ENCODE results near the gene COL4A6.

Gene COL4A6

GRCh38 chrX:108122748-108123147 is 315.5 kb downstream of the COL4A6 start:
- no peak overlapping the region for H3K4me3 ChIP-seq (ENCODE audit: control insufficient read depth, low read depth, low read length)
- TF ChIP-seq CTCF (IDR thresholded peaks at IDR 0.05; ENCODE audit: control insufficient read depth, insufficient read depth, low read depth, low read length, missing control alignments) = no peak
- peak; percentile 1 for DNase-seq (ENCODE audit: low read depth)

GRCh38 chrX:108121291-108121690 is 316.9 kb downstream of the COL4A6 start:
- DNase-seq (ENCODE audit: low read depth) = no peak
- no peak overlapping the region for H3K4me3 ChIP-seq (ENCODE audit: control insufficient read depth, low read depth, low read length)
- no peak for TF ChIP-seq CTCF (IDR thresholded peaks at IDR 0.05; ENCODE audit: control insufficient read depth, insufficient read depth, low read depth, low read length, missing control alignments)

GRCh38 chrX:108117988-108118387 is 320.2 kb downstream of the COL4A6 start:
- no peak for DNase-seq (ENCODE audit: low read depth)
- no peak overlapping the region for H3K4me3 ChIP-seq (ENCODE audit: control insufficient read depth, low read depth, low read length)
- no peak for TF ChIP-seq CTCF (IDR thresholded peaks at IDR 0.05; ENCODE audit: control insufficient read depth, insufficient read depth, low read depth, low read length, missing control alignments)

GRCh38 chrX:108114541-108114940 is 323.7 kb downstream of the COL4A6 start:
- no peak for DNase-seq (ENCODE audit: low read depth)
- no peak overlapping the region for H3K4me3 ChIP-seq (ENCODE audit: control insufficient read depth, low read depth, low read length)
- no peak for TF ChIP-seq CTCF (IDR thresholded peaks at IDR 0.05; ENCODE audit: control insufficient read depth, insufficient read depth, low read depth, low read length, missing control alignments)
